GM12878 (cell line): Measurements from ENCODE around the gene SMO. TPM values are rescaled to one million over a fixed set of nuclear protein-coding genes. Genes with fewer than 3 reads are reported as not detected.

ENCODE experiments used
- ATAC-seq: fragments of 200-7000 bp; cut with Tn5 transposase; 3 replicates; pipeline ENCODE4 v1.9.1; 2020; ENCODE audit warnings: mild to moderate bottlenecking, moderate library complexity
- BruUV-seq: library from RNA; stranded (reverse); fragments of 400-500 nt; replicated peaks from 2 replicates; lab custom pipeline; 2021; lab: Mats Ljungman, UMichigan
- CTCF ChIA-PET: fragments of 300-600 bp; sonication (Branson Sonifier 250); formaldehyde crosslinking; extraction: SDS; loops from one replicate; lab custom pipeline; 2021; ENCODE audit warnings: inconsistent platforms; lab: Yijun Ruan, JAX
- POLR2A ChIA-PET: fragments of 350-600 bp; formaldehyde crosslinking; extraction: SDS; loops from one replicate; lab custom pipeline; 2021; ENCODE audit warnings: inconsistent platforms; lab: Charles Lee
- RAD21 ChIA-PET: fragments of 300-600 bp; sonication (Branson Sonifier 250); formaldehyde crosslinking; loops from one replicate; lab custom pipeline; 2023; ENCODE audit warnings: antibody characterized with exemption; ENCODE audit not compliant: unreplicated experiment; lab: Charles Lee
- SMC1A ChIA-PET: fragments of 300-600 bp; sonication (Branson Sonifier 250); formaldehyde crosslinking; loops from one replicate; lab custom pipeline; 2023; ENCODE audit not compliant: unreplicated experiment, uncharacterized antibody; lab: Charles Lee
- DNase-seq: peaks from one replicate; pipeline ENCODE4 v3.0.0-alpha.2; 2011; ENCODE audit warnings: low read depth, low spot score
- FAIRE-seq: peaks from 3 replicates; lab custom pipeline; 2011; peaks lifted over from hg19 to GRCh38; lab: Jason Lieb, UNC
- H2AFZ ChIP-seq: 2 replicates; pipeline ENCODE4 v1.6.0; 2011; ENCODE audit warnings: low read depth, low read length, control low read depth; ENCODE audit not compliant: control insufficient read depth
- H3K27ac ChIP-seq: 2 replicates; pipeline ENCODE4 v1.5.1; 2011; ENCODE audit warnings: control low read depth; ENCODE audit not compliant: control insufficient read depth, insufficient read depth
- H3K27me3 ChIP-seq, 2 experiments: replicated peaks in 1 of 2; 2 replicates each; pipeline versions ENCODE4 v1.6.0 to v1.6.1; 2011; ENCODE audit warnings: low read length in 1 of 2; ENCODE audit not compliant: control insufficient read depth in 2 of 2, insufficient read depth in 2 of 2
- H3K36me3 ChIP-seq, 2 experiments: 2 replicates each; pipeline ENCODE4 v1.5.1; 2011; ENCODE audit warnings: low read length in 1 of 2; ENCODE audit not compliant: control insufficient read depth in 2 of 2, insufficient read depth in 2 of 2
- H3K4me1 ChIP-seq: 2 replicates; pipeline ENCODE4 v1.6.1; 2011; ENCODE audit warnings: mild to moderate bottlenecking, low read length, moderate library complexity, mixed read lengths; ENCODE audit not compliant: control insufficient read depth, insufficient read depth
- H3K4me2 ChIP-seq: 2 replicates; pipeline ENCODE4 v1.6.0; 2011; ENCODE audit warnings: control low read depth; ENCODE audit not compliant: control insufficient read depth, insufficient read depth
- H3K4me3 ChIP-seq: fragments of 200-600 bp; sonication (generic); 2 replicates; pipeline ENCODE4 v1.5.1; 2016
- H3K79me2 ChIP-seq: 2 replicates; pipeline ENCODE4 v1.6.0; 2011; ENCODE audit warnings: low read length; ENCODE audit not compliant: control insufficient read depth, insufficient read depth
- H3K9ac ChIP-seq: 2 replicates; pipeline ENCODE4 v1.8.0; 2011; ENCODE audit warnings: low read length, control low read depth, mixed read lengths; ENCODE audit not compliant: control insufficient read depth, insufficient read depth
- H3K9me3 ChIP-seq: replicated peaks from 3 replicates; pipeline ENCODE4 v1.5.1; 2011; ENCODE audit warnings: mild to moderate bottlenecking, low read length; ENCODE audit not compliant: control insufficient read depth, insufficient read depth
- H4K20me1 ChIP-seq: 2 replicates; pipeline ENCODE4 v1.6.0; 2011; ENCODE audit not compliant: control insufficient read depth, insufficient read depth
- BACH1 ChIP-seq: fragments of 450-650 bp; IDR thresholded peaks from 2 replicates; pipeline ENCODE4 v1.6.1; 2017; ENCODE audit warnings: mild to moderate bottlenecking, borderline replicate concordance
- BCL11A ChIP-seq: IDR thresholded peaks from 2 replicates; pipeline ENCODE4 v1.6.1; 2011; ENCODE audit warnings: low read depth, low read length
- CHD4 ChIP-seq: fragments of 200-600 bp; sonication (generic); IDR thresholded peaks from 2 replicates; pipeline ENCODE4 v1.6.1; 2016; ENCODE audit warnings: mild to moderate bottlenecking
- EED ChIP-seq: sonication (generic); IDR thresholded peaks from 2 replicates; pipeline ENCODE4 v1.6.1; 2016; ENCODE audit warnings: antibody characterized with exemption, low read depth
- GABPA ChIP-seq: IDR thresholded peaks from 2 replicates; pipeline ENCODE4 v1.6.1; 2014; ENCODE audit warnings: antibody characterized with exemption, low read depth, mild to moderate bottlenecking, inconsistent platforms
- KLF5 ChIP-seq: fragments of 450-650 bp; IDR thresholded peaks from 2 replicates; pipeline ENCODE4 v1.6.1; 2014; ENCODE audit warnings: mild to moderate bottlenecking; ENCODE audit not compliant: partially characterized antibody
- NBN ChIP-seq: fragments of 450-650 bp; IDR thresholded peaks from 2 replicates; pipeline ENCODE4 v1.6.1; 2016
- PAX5 ChIP-seq: IDR thresholded peaks from 2 replicates; pipeline ENCODE4 v1.6.1; 2011; ENCODE audit warnings: low read depth, low read length, borderline replicate concordance
- POLR2AphosphoS2 ChIP-seq: IDR thresholded peaks from 2 replicates; pipeline ENCODE4 v1.6.1; 2011; ENCODE audit warnings: low read depth, mild to moderate bottlenecking, low read length, improper control_type of control experiment, moderate library complexity
- RAD21 ChIP-seq: IDR thresholded peaks from 2 replicates; pipeline ENCODE4 v1.6.1; 2011; ENCODE audit warnings: mild to moderate bottlenecking, low read depth, low read length, moderate library complexity; ENCODE audit not compliant: insufficient read depth
- SPI1 ChIP-seq: IDR thresholded peaks from 2 replicates; pipeline ENCODE4 v1.6.1; 2011; ENCODE audit warnings: low read depth, mild to moderate bottlenecking, low read length, moderate library complexity, borderline replicate concordance; ENCODE audit not compliant: insufficient read depth
- ZNF24 ChIP-seq: fragments of 450-650 bp; IDR thresholded peaks from 2 replicates; pipeline ENCODE4 v1.6.1; 2017; ENCODE audit warnings: antibody characterized with exemption, mild to moderate bottlenecking
- WGBS: methylation state at CpG from one replicate; pipeline ENCODE4 v1.1.6; 2016; ENCODE audit warnings: low lambda C conversion rate; ENCODE audit not compliant: insufficient replicate concordance, insufficient coverage; ENCODE audit errors: missing lambda C conversion rate; 5-methylcytosine and 5-hydroxymethylcytosine counted together
- in situ Hi-C: fragments of 300-500 bp; cut with MboI; formaldehyde crosslinking; loops from 9 replicates; pipeline ENCODE4 v1.14.3; 2018; ENCODE audit warnings: mixed read lengths
- intact Hi-C: fragments of 100-400 bp; cut with micrococcal nuclease; formaldehyde crosslinking; loops from one replicate; pipeline ENCODE4 v1.14.2; 2022; ENCODE audit not compliant: unreplicated experiment
- polyA plus RNA-seq, 11 experiments: library from polyadenylated mRNA; depleted of rRNA in 4 of 11; unstranded in 6 of 11; stranded (reverse) in 5 of 11; fragments of >200 nt; fragmentation: Nextera tagmentation in 4 of 11; fragmentation: Illumina TruSeq in 1 of 11; extraction: Ambion mirVana in 4 of 11; extraction: Trizol in 1 of 11; gene quantifications; 1 replicate in 1 of 11; 2 replicates in 10 of 11; pipeline versions ENCODE4 v1.2.1 to v1.2.3, GENCODE V29; 2011 to 2016; ENCODE audit warnings: inconsistent platforms in 2 of 11, missing spikeins in 2 of 11, low read depth in 1 of 11
- total RNA-seq, 4 experiments: library from RNA; depleted of rRNA in 3 of 4; stranded (reverse); fragments of >200 nt in 3 of 4; fragmentation: Illumina TruSeq in 1 of 4; extraction: Trizol in 1 of 4; gene quantifications; 2 replicates each; pipeline versions ENCODE4 v1.2.1 to v1.2.3, GENCODE V29; 2013 to 2021
- TF ChIP-seq, protein P1 (sequence below): IDR thresholded peaks from 2 replicates; pipeline ENCODE4 v1.6.1; 2012; ENCODE audit warnings: low read depth, low read length, improper control_type of control experiment
- TF ChIP-seq, protein P2 (sequence below): IDR thresholded peaks from 2 replicates; pipeline ENCODE4 v1.6.1; 2011; ENCODE audit warnings: borderline replicate concordance, low read depth, mild to moderate bottlenecking, moderate library complexity, low read length; ENCODE audit not compliant: insufficient read depth, poor library complexity, severe bottlenecking
- TF ChIP-seq, protein P3 (sequence below): IDR thresholded peaks from 2 replicates; pipeline ENCODE4 v1.6.1; 2011; ENCODE audit warnings: low read depth, low read length, improper control_type of control experiment, borderline replicate concordance
- TF ChIP-seq, protein P4 (sequence below): fragments of 450-650 bp; IDR thresholded peaks from 2 replicates; pipeline ENCODE4 v1.6.1; 2016; ENCODE audit warnings: mild to moderate bottlenecking

Gene SMO
- total and polyA plus RNA-seq, 10 of the 15 experiments (the other 5 are each of a cell fraction or from before 2014, with no cell fraction given): 0.40 to 11.2 (median 2.6) TPM

DNA sequence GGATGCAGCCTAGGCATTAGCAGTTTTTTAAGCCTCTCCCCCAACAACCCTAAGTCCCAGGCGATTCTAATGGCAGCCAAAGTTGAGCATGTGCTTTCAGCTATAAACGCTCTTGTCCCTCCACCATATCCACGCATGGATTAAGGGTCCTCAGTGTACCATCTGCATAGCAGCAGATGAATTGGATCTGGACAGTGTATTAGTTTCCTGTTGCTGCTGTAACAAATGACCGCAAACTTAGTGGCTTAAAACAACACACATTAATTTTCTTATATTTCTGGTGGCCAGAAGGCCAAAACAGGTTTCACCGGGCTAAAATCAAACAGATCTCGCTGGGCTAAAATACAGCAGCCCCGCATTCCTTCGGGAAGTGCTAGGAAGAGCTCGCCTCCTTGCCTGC is 30.8 kb upstream of the SMO start:
- CTCF ChIA-PET: interaction anchor here (1.3 to 12.7 kb wide), 3 partner anchors 9 to 12 kb away, joined by 3 to 168 read pairs (median 7); partner anchors contain the start of gene TSPAN33
- intact Hi-C loops: no loop called here
- RAD21 ChIA-PET: interaction anchor here (0.8 to 1.0 kb wide), 2 partner anchors 11 to 12 kb away, joined by 3 read pairs; no protein-coding TSS in a partner anchor
- H2AFZ ChIP-seq: no peak overlapping the region
- no peaks in the 10 kb centered on the region; the same call in 1 of the 3 replicates for H3K9me3 ChIP-seq
- H3K27me3 ChIP-seq: no peaks in the 10 kb centered on the region
- peaks cover 38% of the 10 kb centered on the region for H3K79me2 ChIP-seq
- WGBS: 98% methylated on average over 9 of the region's 9 CpGs
- H3K4me1 ChIP-seq: peaks cover 23% of the 10 kb centered on the region
- H3K9ac ChIP-seq: no peak overlapping the region
- DNase-seq (no peak), ATAC-seq (no peak), FAIRE-seq (no peak)
- in situ Hi-C loops: no loop called here
- H3K36me3 ChIP-seq: peaks cover 6% of the 10 kb centered on the region in 2 experiments; a peak in 3 of 4 replicates
- no peak overlapping the region for H3K4me3 ChIP-seq
- H3K27ac ChIP-seq: no peak overlapping the region
- H3K4me2 ChIP-seq: no peak overlapping the region
- no TSS peak for BruUV-seq
- SMC1A ChIA-PET: interaction anchor here (1.0 to 3.3 kb wide), 4 partner anchors 10 to 65 kb away, joined by 3 to 15 read pairs (median 3); no protein-coding TSS in a partner anchor
- POLR2A ChIA-PET: interaction anchor here (2.0 to 3.3 kb wide), 2 partner anchors 11 to 13 kb away, joined by 5 to 17 read pairs; partner anchors contain the start of gene TSPAN33
- no peaks in the 10 kb centered on the region; the same call in 1 of the 2 replicates for H4K20me1 ChIP-seq
- TF ChIP-seq PAX5 (no peak), BCL11A (no peak), EED (no peak), CHD4 (no peak), NBN (no peak), GABPA (no peak), POLR2AphosphoS2 (no peak), BACH1 (no peak), KLF5 (no peak), RAD21 (no peak), SPI1 (no peak), ZNF24 (no peak)
- TF ChIP-seq, protein P1, sequence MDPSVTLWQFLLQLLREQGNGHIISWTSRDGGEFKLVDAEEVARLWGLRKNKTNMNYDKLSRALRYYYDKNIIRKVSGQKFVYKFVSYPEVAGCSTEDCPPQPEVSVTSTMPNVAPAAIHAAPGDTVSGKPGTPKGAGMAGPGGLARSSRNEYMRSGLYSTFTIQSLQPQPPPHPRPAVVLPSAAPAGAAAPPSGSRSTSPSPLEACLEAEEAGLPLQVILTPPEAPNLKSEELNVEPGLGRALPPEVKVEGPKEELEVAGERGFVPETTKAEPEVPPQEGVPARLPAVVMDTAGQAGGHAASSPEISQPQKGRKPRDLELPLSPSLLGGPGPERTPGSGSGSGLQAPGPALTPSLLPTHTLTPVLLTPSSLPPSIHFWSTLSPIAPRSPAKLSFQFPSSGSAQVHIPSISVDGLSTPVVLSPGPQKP: no peak
- TF ChIP-seq, protein P2, sequence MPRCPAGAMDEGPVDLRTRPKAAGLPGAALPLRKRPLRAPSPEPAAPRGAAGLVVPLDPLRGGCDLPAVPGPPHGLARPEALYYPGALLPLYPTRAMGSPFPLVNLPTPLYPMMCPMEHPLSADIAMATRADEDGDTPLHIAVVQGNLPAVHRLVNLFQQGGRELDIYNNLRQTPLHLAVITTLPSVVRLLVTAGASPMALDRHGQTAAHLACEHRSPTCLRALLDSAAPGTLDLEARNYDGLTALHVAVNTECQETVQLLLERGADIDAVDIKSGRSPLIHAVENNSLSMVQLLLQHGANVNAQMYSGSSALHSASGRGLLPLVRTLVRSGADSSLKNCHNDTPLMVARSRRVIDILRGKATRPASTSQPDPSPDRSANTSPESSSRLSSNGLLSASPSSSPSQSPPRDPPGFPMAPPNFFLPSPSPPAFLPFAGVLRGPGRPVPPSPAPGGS: no peak
- TF ChIP-seq, protein P3, sequence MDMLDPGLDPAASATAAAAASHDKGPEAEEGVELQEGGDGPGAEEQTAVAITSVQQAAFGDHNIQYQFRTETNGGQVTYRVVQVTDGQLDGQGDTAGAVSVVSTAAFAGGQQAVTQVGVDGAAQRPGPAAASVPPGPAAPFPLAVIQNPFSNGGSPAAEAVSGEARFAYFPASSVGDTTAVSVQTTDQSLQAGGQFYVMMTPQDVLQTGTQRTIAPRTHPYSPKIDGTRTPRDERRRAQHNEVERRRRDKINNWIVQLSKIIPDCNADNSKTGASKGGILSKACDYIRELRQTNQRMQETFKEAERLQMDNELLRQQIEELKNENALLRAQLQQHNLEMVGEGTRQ: no peak
- TF ChIP-seq, protein P4, sequence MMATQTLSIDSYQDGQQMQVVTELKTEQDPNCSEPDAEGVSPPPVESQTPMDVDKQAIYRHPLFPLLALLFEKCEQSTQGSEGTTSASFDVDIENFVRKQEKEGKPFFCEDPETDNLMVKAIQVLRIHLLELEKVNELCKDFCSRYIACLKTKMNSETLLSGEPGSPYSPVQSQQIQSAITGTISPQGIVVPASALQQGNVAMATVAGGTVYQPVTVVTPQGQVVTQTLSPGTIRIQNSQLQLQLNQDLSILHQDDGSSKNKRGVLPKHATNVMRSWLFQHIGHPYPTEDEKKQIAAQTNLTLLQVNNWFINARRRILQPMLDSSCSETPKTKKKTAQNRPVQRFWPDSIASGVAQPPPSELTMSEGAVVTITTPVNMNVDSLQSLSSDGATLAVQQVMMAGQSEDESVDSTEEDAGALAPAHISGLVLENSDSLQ: no peak
